Retina (tissue), 1 donor: ENCODE measurements around the gene RBM47.
"Not testable (repeated sequence)": the region's sequence is repeated elsewhere in the genome, so short reads cannot be mapped to it uniquely, and the experiment has no call there.

Experiments
- DNase-seq: peaks from one replicate; pipeline ENCODE4 v3.0.0-alpha.2; 2016

Gene RBM47

GRCh38 chr4:40585201-40585799 lies 44.4 kb downstream of the RBM47 start:
- no peak for DNase-seq

GRCh38 chr4:40584517-40585141 lies 45.0 kb downstream of the RBM47 start:
- DNase-seq: no peak

- no peak for DNase-seq
Measured at GRCh38 chr4:40583850-40584439, 45.7 kb downstream of the RBM47 start.

- DNase-seq: no peak
Measured at GRCh38 chr4:40582413-40582812, 47.3 kb downstream of the RBM47 start.

- no peak for DNase-seq
Measured at GRCh38 chr4:40581254-40582140, 48.2 kb downstream of the RBM47 start.

GRCh38 chr4:40579983-40580382 lies 49.7 kb downstream of the RBM47 start:
- no peak for DNase-seq

GRCh38 chr4:40577588-40578253 lies 51.9 kb downstream of the RBM47 start:
- DNase-seq: no peak

- no peak for DNase-seq
Measured at GRCh38 chr4:40576651-40577480, 52.8 kb downstream of the RBM47 start.

GRCh38 chr4:40575846-40576245 lies 53.8 kb downstream of the RBM47 start:
- no peak for DNase-seq

GRCh38 chr4:40573593-40574311 lies 55.9 kb downstream of the RBM47 start:
- no peak for DNase-seq

- DNase-seq: no peak
Measured at GRCh38 chr4:40572692-40573310, 56.9 kb downstream of the RBM47 start.

GRCh38 chr4:40571208-40571607 lies 58.5 kb downstream of the RBM47 start:
- no peak for DNase-seq

- DNase-seq: no peak
Measured at GRCh38 chr4:40570348-40571077, 59.2 kb downstream of the RBM47 start.

GRCh38 chr4:40564815-40565483 lies 64.7 kb downstream of the RBM47 start:
- peak; percentile 15 for DNase-seq

GRCh38 chr4:40564004-40564403 lies 65.7 kb downstream of the RBM47 start:
- DNase-seq: no peak

- DNase-seq: no peak
Measured at GRCh38 chr4:40563401-40563800, 66.3 kb downstream of the RBM47 start.

- DNase-seq: no peak
Measured at GRCh38 chr4:40562681-40563080, 67.0 kb downstream of the RBM47 start.

- DNase-seq: no peak
Measured at GRCh38 chr4:40562208-40562607, 67.5 kb downstream of the RBM47 start.

GRCh38 chr4:40561543-40562177 lies 68.0 kb downstream of the RBM47 start:
- not testable (repeated sequence) for DNase-seq
